Myocyte (in vitro differentiated cells): ENCODE data around the gene EFNA1. TPM values are rescaled to one million over a fixed set of nuclear protein-coding genes. Genes with fewer than 3 reads are reported as not detected.

Experiments
- DNase-seq: peaks from one replicate; pipeline ENCODE4 v3.0.0-alpha.2; 2012; ENCODE audit warnings: low read depth
- total RNA-seq: library from RNA; depleted of rRNA; stranded (reverse); fragments of >200 nt; gene quantifications from 2 replicates; pipeline ENCODE4 v1.2.3, GENCODE V29; 2014

EFNA1 gene
- total RNA-seq, 1 donor from 2014 or later, result 0.59 TPM

DNA sequence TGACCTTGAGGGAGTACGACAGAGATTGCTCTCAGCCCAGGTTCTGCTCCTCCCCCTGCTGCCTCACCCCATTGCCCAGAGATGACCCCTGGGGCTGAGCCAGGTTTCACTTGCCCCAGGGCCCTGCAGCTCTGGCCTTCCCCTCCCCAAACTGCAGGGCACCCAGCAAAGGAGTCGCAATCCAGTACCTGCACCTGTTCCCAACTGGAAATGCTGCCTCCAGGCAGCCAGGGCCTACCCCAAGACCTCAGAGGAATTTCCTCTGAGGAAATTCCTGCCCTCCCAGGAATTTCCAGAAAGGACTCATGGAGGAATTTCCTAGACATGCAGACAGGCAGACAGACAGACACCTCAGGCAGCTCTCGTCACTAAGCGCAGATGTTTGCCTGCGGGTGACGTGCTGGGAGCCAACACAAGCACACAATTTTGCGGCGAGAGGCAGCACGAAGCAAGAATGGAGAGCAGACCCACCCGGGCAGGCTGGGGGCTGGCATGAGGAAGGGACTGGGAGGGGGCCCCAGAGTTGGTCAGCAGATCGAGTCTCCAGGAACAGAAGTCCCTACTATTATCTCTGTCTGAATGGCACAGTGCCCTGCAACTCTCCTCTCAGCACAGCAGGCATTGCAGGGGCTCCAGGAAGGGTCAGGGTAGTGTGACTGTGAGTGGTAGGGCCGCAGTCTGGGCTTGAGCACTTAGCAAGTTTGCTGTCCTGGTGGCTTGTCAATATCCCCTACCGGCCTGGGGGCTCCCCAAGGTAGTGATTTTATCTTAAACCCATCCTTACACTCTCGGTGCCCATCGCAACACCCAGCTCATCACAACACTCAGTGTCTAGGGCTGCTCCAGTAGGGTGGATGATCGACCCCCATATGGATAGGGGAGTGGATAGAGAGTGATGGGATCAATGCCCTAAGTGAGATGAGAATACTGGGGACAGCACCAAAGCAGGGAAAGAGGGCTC, 2.9 kb upstream of the EFNA1 start:
- DNase-seq, result no peak

DNA sequence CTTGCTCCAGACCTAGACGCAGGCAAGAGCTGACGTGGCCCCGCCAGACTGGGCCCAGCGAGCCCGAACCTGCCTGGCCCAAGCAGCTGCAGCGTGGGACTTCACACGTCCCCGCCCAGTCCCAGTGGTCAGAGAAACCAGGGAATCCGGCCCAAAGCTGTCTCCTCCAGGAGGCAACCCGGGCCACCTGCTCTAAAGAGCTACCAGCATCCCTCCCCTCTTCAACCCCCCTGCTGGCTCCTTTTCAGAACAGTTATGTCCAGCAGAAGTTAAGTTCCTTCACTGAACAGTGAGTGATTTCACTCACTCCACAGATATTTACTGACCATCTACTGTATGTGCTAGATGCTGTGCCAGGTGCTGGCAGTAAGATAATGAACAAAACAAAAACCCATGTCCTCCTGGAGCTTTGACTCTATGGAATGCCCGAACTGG, 2.1 kb upstream of the EFNA1 start:
- no peak for DNase-seq

DNA sequence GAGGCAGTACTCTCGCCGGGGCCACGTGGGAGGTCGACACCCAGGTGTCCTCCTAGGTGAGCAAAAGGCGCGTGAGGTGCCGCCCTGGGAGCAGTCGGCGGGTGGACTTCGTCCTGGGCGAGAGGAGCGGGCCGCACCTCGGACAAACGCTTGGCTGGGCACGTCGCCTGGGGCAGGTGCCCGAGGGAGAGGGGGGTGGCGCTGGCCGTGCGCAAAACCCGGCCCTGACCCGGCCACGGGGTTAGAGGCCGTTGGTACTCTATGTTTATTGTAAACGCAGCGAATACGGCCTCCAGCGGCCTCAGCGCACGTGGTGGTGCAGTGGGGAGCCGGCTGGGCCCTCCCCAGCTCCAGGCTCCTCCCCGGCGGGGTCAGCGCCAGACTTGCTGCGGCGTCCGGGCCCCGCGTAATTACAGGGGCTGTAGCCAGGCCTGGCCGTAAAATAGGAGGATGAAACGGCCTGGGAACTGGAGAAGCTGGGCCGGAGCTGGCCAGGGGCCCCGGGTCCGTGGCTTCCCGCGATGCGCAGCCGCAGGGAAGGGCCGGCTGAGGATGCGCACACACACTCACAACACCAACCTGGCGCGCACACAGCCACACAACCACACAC, 1.6 kb upstream of the EFNA1 start:
- DNase-seq, result no peak

DNA sequence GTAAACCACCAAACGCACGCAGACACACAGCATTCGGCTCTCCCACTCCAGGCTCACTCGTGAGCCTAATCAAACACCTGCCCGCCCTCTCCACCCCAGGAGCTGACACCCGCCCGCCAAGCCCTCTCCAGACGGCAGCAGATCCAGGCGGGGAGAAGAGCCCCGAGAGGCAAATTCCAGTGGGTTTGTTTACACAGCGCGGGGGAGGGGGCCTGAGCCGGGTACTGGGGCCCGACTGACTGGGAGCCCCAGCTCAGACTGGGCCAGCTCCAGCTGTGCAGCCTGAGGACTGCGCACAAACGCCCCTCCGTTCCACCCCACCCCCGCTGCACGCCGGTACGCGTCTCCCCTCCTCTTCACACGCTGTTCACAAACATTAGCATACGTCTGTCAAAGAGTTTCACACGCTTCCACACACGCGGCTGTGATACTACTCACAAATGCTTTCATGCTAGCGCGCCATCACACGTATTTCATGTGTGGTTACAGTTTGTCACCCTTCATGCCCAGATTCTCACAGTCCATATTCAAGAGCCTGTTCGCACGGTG, 1.0 kb upstream of the EFNA1 start:
- no peak for DNase-seq

DNA sequence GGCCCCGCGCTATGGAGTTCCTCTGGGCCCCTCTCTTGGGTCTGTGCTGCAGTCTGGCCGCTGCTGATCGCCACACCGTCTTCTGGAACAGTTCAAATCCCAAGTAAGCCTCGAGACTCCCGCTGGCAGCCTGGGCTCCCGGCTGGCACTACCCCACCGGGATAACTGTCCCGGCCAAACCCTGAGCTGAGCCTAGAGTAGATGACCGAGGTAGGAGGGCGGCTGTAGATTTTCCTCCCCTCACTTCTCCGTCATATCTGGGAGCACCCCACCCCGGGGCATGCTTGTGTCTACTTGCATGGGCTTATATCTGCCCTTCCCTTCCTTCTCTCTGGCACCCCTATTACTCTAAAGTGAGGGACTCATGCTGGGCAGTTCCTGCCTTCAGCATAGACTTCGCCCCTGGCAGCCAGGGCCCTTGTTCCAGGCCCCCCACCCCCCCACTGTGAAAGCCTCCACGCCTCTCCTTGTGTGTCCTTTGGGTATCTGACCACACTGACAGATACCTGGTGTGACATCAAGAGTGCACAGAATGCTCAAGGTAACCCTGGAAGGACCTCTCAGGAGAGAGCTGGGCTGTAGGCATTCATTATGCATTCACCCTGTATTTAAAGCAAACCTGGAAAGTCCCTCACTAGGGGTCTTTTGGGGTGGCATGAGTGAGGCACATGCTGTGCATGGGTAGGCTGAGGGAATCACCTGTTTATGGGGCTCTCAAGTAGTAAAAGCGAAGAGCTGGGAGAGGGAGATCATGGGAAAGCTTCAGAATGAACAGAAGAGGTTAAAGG, 485 bp downstream of the EFNA1 start:
- no peak for DNase-seq

DNA sequence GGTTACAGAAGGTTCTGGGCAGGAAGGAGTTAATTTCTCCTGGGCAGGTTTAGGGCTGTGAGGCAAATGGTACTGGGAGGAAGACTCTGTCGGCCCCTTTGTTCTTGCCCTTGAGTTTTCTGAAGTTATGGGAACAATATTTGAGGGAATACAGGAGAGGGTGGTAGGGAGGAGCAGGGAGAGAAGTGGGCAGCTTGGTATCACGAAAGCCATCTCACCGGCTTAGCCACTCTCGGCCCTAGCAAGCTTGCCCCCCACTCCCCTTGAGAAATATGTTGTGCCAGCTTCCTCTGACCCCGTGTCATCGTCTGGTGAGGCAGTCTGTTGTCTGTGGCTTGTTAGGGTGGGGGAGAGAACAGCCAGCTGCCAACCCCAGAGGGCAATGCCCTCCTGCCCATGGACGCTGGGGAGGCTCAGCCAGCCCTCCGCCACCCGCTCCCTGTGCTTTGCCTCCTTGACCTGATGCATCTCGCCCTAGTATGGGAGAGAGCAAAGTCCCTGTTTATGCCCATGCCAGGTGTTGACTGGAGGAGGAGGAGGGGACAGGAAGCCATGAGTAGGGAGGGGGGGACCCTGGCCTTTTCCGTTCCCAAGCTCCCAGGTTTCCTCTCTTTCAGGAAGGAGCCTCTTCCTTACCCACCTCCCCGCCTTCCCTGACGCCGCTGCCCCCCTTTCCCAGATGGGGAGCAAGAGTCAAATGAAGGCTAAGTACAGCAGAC, 1.2 kb downstream of the EFNA1 start:
- peak; percentile 46 for DNase-seq

DNA sequence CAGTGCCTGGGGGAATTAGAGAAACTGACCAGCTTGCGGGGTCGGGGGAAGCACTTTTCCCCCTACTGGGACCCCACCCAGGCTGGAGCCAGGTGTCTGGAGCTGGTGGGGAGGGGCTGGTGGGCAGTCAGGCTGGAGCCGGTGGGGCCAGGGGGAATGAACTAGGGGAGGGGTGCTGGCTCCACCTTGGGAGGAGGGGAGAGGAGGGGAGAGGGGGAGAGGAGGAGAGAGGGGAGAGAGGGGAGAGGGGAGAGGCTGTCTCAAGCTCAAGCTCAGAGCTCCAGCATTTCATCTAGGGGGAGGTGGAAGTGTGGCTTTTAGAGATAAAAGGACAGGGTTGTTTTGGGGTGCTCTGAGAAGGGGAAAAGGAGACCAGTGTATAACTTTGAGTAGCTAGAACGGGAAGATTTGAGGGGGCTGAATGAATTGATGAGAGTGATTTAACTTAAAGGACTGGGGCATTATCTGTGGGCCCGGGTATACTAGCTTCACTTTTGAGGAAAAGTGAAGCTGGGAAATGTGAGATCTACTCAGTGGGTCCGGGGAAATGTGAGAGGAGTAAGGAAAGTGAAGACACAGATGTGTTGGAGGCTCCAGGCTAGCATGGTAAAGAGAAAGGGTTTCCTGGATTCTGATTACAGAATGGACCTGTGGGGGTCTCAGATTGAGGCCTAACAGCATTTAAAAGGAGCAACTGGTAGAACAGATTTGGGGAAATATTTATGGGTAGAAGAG, 2.8 kb downstream of the EFNA1 start:
- DNase-seq, result no peak

DNA sequence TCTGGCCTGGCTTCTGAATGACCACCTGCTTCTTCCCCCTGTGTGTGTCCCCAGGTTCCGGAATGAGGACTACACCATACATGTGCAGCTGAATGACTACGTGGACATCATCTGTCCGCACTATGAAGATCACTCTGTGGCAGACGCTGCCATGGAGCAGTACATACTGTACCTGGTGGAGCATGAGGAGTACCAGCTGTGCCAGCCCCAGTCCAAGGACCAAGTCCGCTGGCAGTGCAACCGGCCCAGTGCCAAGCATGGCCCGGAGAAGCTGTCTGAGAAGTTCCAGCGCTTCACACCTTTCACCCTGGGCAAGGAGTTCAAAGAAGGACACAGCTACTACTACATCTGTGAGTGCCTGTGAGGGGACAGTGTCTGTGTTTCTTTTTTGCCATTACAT, 3.6 kb downstream of the EFNA1 start:
- no peak for DNase-seq

DNA sequence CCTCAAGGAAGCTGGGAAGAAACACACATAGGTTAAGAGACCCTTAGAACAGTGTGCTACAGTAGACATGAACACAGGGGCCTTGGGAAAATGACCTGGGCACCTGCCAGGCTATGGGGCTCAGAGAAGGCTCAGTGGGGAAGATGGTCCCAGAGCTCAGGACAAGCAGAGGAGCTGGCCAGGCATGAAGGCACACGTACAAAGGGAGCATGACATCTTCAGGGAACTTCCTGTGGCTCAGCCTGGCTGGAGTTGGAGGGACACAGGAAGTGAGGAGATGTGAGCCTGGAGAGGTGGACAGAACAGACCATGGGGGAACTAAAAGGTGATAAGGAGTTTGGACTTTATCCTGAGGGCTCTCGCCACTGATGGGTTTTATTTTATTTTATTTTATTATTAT, 4.2 kb downstream of the EFNA1 start:
- DNase-seq, result no peak

DNA sequence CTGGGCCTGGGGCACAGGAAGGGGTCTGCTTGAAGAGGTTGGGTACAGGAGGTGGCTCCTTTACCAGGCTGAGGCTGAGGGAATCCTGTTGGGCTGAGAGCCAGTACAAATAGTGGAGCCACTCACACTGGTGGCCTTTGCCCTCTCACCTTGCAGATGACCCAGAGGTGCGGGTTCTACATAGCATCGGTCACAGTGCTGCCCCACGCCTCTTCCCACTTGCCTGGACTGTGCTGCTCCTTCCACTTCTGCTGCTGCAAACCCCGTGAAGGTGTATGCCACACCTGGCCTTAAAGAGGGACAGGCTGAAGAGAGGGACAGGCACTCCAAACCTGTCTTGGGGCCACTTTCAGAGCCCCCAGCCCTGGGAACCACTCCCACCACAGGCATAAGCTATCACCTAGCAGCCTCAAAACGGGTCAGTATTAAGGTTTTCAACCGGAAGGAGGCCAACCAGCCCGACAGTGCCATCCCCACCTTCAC, 6.2 kb downstream of the EFNA1 start:
- DNase-seq, result no peak

DNA sequence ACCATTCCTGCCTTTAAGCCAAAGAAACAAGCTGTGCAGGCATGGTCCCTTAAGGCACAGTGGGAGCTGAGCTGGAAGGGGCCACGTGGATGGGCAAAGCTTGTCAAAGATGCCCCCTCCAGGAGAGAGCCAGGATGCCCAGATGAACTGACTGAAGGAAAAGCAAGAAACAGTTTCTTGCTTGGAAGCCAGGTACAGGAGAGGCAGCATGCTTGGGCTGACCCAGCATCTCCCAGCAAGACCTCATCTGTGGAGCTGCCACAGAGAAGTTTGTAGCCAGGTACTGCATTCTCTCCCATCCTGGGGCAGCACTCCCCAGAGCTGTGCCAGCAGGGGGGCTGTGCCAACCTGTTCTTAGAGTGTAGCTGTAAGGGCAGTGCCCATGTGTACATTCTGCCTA, 6.6 kb downstream of the EFNA1 start:
- no peak for DNase-seq

DNA sequence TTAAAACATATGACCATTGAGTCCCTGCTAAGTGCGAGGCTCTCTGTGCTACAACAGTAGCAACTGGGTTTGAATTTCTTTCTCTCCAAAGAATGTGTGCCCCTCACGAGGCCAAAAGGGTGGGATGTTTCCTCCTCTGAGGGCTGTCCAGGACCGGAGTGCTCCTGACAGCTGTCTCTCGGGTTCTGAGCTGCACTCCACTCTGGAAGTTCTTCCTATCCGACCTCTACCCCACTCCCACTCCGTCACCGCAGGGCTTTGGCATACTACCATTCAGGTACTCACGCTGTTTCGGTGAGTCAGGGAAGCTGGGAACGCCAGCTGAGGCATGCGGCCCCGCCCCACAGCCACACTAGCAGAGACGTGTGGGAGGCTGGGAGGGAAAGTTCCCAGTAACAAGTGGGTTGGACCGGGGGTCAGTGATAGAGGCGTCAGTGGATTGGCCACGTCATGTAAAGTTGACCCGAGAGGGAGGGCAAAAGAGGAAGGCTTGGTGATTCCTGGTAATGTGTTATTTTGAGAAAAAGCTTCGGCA, 7.3 kb downstream of the EFNA1 start:
- DNase-seq, result peak; percentile 96

DNA sequence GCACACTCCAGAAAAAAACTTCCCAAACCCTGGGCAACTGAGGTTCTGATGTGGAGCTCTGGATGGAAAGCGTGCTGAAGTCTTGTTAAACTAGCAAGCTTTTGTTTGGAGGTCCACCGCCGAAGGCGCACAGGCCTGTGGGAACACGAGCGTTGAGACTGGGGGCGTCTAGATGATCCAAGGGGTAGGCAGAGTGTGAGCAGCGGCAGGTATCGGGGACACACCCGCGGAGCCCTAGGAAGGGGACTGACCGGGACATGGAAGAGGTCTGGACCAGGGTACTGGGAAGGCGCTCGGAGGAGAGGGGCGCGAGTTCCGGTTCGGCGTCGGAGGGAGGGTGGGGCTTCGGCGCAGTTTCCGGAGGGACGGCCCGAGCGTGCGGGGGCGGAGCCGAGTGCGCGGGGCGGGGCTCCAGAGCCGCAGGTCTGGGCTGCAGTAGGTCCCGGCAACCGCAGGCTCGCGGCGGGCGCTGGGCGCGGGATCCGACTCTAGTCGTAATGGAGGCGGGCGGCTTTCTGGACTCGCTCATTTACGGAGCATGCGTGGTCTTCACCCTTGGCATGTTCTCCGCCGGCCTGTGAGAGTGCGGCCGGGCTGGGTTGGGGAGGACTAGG, 7.8 kb downstream of the EFNA1 start, which contains the start of gene SLC50A1:
SLC50A1 (plus strand) TSS at position 438 of the 614 bp plus-strand sequence; CDS start at position 498, 60 bp downstream.
- peak; percentile 95 for DNase-seq

DNA sequence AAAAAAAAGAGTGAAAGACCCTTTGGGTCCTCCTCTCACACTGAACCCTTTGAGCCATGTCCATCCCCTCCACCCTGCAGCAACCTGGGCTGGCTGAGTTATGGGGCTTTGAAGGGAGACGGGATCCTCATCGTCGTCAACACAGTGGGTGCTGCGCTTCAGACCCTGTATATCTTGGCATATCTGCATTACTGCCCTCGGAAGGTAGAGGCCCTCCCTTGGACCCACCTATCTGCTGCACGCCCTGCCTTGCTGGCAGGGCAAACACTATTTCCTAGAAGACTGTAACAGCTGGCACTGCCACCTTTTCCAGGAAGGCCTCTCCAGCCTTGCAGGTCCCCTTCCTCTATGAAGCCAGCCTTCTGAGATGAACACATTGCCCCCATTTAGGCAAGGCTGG, 9.1 kb downstream of the EFNA1 start:
- no peak for DNase-seq

DNA sequence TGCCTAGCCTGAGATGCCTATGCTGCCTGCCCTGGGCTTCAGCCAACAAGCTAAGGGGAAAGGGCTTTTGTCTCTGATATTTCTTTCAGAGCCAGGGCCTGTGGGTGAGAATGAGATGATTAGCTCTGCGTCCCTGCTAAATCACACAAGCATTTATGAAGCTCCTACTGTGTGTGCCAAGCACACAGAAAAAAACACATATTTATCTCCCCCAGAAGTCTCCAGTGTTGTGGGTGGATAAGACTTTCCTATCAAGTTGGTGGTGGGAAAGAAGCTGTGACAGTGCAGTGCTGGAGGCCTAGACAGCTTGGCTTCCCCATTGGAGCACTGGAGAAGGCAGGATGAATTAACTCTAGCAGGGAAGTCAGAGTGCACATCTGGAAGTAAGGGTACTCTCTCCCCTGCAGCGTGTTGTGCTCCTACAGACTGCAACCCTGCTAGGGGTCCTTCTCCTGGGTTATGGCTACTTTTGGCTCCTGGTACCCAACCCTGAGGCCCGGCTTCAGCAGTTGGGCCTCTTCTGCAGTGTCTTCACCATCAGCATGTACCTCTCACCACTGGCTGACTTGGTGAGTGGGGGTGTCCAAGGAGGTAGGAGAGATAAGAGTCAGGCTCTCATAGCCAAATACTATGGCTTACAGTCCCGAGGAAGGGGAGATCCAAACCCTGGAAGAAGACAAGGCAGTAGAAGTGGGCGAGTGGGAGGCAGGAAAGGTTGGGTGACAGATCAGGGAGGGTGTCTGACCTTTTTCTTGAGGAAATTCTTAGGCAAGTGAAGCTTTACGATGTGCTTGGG, 9.7 kb downstream of the EFNA1 start:
- DNase-seq, result no peak

DNA sequence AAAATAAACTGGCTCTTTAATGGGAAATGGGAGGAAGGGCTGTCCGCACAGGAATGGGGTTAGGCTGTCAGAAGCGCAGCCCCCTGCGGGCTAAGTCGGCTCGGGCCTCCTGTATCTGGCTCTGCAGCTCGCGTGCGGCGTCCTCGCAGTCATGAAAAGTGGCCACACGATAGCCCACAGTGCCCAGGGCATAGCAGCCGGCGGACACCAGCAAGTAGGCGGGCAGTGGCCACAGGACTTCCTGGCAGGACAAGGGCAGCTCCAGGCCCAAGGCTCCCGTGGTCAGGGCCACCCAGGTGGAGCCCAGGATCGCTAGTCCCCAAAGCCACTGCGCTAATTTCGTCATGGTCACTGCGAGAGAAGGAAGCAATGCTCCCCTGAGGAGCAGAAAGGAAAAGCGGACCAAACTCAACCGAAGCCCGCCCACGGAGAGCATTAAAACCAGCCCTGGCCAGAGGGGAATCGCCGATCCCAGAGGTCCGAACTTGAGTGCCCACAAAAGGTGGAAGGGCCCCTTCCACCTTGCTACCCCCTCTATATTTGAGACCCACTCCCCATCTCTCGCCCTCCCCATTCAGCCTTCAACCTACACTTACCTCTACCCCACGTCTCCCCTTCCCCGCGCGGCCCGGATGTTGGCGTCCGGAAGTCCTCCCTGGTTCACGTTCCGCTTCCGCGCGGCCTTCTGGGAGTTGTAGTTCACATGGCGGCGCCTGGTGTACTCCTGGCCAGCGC, 12.4 kb downstream of the EFNA1 start, which contains the start of gene DPM3:
DPM3 (minus strand) TSS at position 637 of the 735 bp plus-strand sequence; CDS start at position 346, 291 bp downstream.
- DNase-seq, result peak; percentile 88

DNA sequence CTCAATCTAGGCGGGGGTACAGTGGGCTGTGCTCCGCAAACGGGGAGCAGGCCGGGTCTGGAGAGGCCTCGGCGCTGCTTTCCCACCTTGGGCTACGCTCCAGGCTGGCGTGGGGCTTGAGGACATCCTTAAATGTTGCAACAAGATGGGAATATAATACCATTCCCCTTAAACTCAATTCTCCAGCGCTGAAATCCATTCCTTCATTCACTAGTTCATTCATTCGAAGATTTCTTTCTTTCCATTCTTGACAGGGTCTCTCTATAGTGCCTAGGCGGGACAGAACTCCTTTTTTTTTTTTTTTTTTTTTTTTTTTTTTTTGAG, 12.9 kb downstream of the EFNA1 start:
- DNase-seq, result no peak

DNA sequence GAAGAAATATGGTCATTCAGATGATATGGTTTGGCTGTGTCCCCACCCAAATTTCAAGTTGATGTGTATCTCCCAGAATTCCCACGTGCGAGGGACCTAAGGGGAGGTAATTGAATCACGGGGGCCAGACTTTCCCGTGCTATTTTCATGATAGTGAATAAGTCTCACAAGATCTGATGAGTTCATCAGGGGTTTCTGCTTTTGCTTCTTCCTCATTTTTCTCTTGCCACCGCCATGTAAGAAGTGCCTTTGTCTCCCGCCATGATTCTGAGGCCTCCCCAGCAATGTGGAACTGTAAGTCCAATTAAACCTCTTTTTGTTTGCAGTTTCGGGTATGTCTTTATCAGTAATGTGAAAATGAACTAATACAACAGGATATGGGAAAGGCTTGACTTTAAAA, 14.1 kb downstream of the EFNA1 start:
- DNase-seq, result no peak
